Uterus (tissue), 4 donors: Measurements from ENCODE around the gene NOP56. TPM values are rescaled to one million over a fixed set of nuclear protein-coding genes. Genes with fewer than 3 reads are reported as not detected.

Source experiments
- DNase-seq, 2 donors: peaks; one replicate each; pipeline ENCODE4 v3.0.0-alpha.2; 2019 to 2020
- H3K27ac ChIP-seq, 2 donors: fragments of 200-600 bp; sonication (generic); 1 replicate in 1 of 2; 2 replicates in 1 of 2; pipeline ENCODE4 v1.5.1; 2016 to 2018
- H3K27me3 ChIP-seq, 2 donors: fragments of 200-600 bp; sonication (generic); one replicate each; pipeline ENCODE4 v1.5.1; 2018 to 2019; ENCODE audit warnings: control low read depth in 1 of 2
- H3K36me3 ChIP-seq, 2 donors: fragments of 200-600 bp; sonication (generic); one replicate each; pipeline ENCODE4 v1.5.1; 2019; ENCODE audit warnings: control low read depth in 1 of 2
- H3K4me1 ChIP-seq, 2 donors: fragments of 200-600 bp; sonication (generic); one replicate each; pipeline ENCODE4 v1.5.1; 2018 to 2019; ENCODE audit warnings: control low read depth in 1 of 2
- H3K4me3 ChIP-seq, 2 donors: fragments of 200-600 bp; sonication (generic); 1 replicate in 1 of 2; 2 replicates in 1 of 2; pipeline ENCODE4 v1.5.1; 2018 to 2019; ENCODE audit warnings: mild to moderate bottlenecking in 1 of 2
- H3K9me3 ChIP-seq, 2 donors: fragments of 200-600 bp; sonication (generic); one replicate each; pipeline ENCODE4 v1.5.1; 2019; ENCODE audit warnings: control low read depth in 1 of 2
- POLR2A ChIP-seq, 2 donors: fragments of 450-650 bp; IDR thresholded peaks; one replicate each; pipeline ENCODE4 v1.6.1; 2016; ENCODE audit warnings: antibody characterized with exemption in 2 of 2, mild to moderate bottlenecking in 1 of 2, moderate library complexity in 1 of 2
- intact Hi-C: fragments of 100-400 bp; cut with DNase I; formaldehyde crosslinking; loops from one replicate; pipeline ENCODE4 v1.15.1; 2023; ENCODE audit warnings: low total_unique reads
- total RNA-seq, 4 donors: library from RNA; depleted of rRNA in 3 of 4; stranded (reverse); fragments of >200 nt in 3 of 4; gene quantifications; one replicate each; pipeline versions ENCODE4 v1.1.0 to v1.2.4, GENCODE V29; 2014 to 2023
- TF ChIP-seq, protein P1 (sequence below), 4 experiments: fragments of 200-600 bp in 2 of 4; fragments of 450-650 bp in 2 of 4; sonication (generic) in 2 of 4; IDR thresholded peaks; one replicate each; pipeline ENCODE4 v1.5.1; 2016 to 2019; ENCODE audit warnings: antibody characterized with exemption in 4 of 4, mild to moderate bottlenecking in 2 of 4, moderate library complexity in 1 of 4
- donor health status: DM: yes; HTN: yes; CAD: no.

Gene NOP56
- total RNA-seq, 4 donors from 2014 or later, result 108 to 151 (median 134) TPM

DNA sequence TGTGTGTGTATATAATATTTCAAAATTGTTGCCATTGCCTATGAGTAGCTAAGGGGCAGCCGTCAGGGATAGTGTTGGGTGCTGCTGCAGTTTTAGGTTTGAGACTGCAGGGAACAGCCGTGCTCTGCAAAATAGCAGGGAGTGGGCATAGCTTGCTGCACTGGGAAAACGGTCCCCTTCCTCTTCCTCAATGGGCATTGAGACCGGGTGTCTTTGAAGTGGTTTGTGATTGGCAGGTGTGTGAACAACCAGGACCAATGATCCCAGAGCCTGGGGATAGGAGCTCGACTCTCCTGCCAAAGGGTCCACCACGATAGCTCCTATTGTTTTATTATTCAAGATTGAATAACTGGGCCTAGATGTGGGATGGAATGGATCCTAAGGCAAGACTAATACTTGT is 35.1 kb downstream of the NOP56 start:
- no peak for DNase-seq
- Histone ChIP-seq H3K9me3 (no peaks in the 10 kb centered on the region), H3K27ac (no peak overlapping the region), H3K4me3 (no peak overlapping the region), H3K4me1 (no peaks in the 10 kb centered on the region), H3K27me3 (no peaks in the 10 kb centered on the region), H3K36me3 (no peaks in the 10 kb centered on the region)
- TF ChIP-seq, protein P1, sequence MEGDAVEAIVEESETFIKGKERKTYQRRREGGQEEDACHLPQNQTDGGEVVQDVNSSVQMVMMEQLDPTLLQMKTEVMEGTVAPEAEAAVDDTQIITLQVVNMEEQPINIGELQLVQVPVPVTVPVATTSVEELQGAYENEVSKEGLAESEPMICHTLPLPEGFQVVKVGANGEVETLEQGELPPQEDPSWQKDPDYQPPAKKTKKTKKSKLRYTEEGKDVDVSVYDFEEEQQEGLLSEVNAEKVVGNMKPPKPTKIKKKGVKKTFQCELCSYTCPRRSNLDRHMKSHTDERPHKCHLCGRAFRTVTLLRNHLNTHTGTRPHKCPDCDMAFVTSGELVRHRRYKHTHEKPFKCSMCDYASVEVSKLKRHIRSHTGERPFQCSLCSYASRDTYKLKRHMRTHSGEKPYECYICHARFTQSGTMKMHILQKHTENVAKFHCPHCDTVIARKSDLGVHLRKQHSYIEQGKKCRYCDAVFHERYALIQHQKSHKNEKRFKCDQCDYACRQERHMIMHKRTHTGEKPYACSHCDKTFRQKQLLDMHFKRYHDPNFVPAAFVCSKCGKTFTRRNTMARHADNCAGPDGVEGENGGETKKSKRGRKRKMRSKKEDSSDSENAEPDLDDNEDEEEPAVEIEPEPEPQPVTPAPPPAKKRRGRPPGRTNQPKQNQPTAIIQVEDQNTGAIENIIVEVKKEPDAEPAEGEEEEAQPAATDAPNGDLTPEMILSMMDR (IDR thresholded peaks at IDR 0.05), result no peak
- no peak for TF ChIP-seq POLR2A (IDR thresholded peaks at IDR 0.05)
- intact Hi-C loops, result no loop called here

- intact Hi-C loops, result no loop called here
- Histone ChIP-seq H3K9me3 (no peaks in the 10 kb centered on the region), H3K36me3 (no peaks in the 10 kb centered on the region), H3K4me1 (no peaks in the 10 kb centered on the region), H3K27me3 (no peaks in the 10 kb centered on the region), H3K27ac (no peak overlapping the region), H3K4me3 (no peak overlapping the region)
- TF ChIP-seq POLR2A (IDR thresholded peaks at IDR 0.05), result no peak
- TF ChIP-seq, protein P1 (IDR thresholded peaks at IDR 0.05), result peak; percentile 27 to 51 (median 33)
- peak in 1 of 2 donors; percentile 35 for DNase-seq
These were observed 35.7 kb downstream of the NOP56 start for GRCh38 chr20:2688041-2688591.

DNA sequence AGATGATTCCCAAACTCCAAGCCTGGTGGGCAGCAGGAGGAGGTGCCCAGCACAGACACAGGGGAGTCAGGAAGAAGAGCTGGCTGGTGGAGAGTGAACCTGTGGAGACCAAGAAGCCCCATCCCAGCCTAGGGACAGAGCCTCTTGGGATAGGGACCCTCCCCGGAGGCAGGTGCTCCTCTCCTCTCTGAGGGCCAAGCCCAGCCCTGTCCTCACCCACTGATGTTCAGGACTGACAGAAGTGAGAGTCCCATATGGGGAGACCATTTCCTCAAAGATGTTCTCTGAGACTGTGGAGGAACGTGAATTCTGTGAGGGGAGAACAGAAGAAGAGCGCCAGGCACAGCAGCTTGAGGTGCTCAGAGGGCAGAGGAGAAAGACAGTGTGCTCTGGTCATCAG is 37.8 kb downstream of the NOP56 start:
- Histone ChIP-seq H3K9me3 (no peaks in the 10 kb centered on the region), H3K27ac (no peak overlapping the region), H3K27me3 (no peaks in the 10 kb centered on the region), H3K4me3 (no peak overlapping the region), H3K4me1 (peaks cover 0 to 6% of the 10 kb centered on the region in 2 donors), H3K36me3 (no peaks in the 10 kb centered on the region)
- intact Hi-C loops, result no loop called here
- DNase-seq, result no peak
- TF ChIP-seq, protein P1 (IDR thresholded peaks at IDR 0.05), result no peak
- no peak for TF ChIP-seq POLR2A (IDR thresholded peaks at IDR 0.05)

DNA sequence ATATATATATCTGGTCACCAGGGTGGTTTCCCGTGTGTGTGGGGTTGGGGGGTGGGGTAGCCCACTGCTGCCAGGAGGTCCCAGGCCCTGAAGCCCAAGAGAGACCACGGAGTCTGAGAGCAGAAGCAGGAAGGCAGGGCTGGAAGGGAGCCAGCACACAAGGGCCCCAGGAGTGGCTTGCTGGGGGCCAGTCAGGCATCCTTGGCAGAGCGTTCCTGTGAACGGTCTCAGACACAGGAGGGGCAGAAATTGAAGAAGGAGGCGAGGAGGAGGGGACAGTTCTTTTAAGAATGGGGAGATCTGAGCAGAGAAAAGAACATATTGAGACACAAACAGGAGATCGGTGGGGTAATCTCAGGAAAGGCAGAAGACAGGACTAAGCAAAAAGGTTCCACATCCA is 38.3 kb downstream of the NOP56 start:
- peaks cover 0 to 10% of the 10 kb centered on the region in 2 donors for H3K4me1 ChIP-seq
- no peak for TF ChIP-seq POLR2A (IDR thresholded peaks at IDR 0.05)
- TF ChIP-seq, protein P1 (IDR thresholded peaks at IDR 0.05), result no peak
- H3K4me3 ChIP-seq, result no peak overlapping the region
- peak overlapping the region in 1 of 2 donors; percentile 98 for H3K27ac ChIP-seq
- intact Hi-C loops, result no loop called here
- no peaks in the 10 kb centered on the region for H3K36me3 ChIP-seq
- H3K9me3 ChIP-seq, result no peaks in the 10 kb centered on the region
- no peaks in the 10 kb centered on the region for H3K27me3 ChIP-seq
- no peak for DNase-seq

GRCh38 chr20:2691127-2691526 is 38.7 kb downstream of the NOP56 start:
- Histone ChIP-seq H3K27ac (peak overlapping the region in 1 of 2 donors; percentile 98), H3K4me1 (peaks cover 0 to 10% of the 10 kb centered on the region in 2 donors), H3K4me3 (no peak overlapping the region), H3K36me3 (no peaks in the 10 kb centered on the region), H3K27me3 (no peaks in the 10 kb centered on the region), H3K9me3 (no peaks in the 10 kb centered on the region)
- DNase-seq, result no peak
- no peak for TF ChIP-seq POLR2A (IDR thresholded peaks at IDR 0.05)
- TF ChIP-seq, protein P1 (IDR thresholded peaks at IDR 0.05), result no peak
- intact Hi-C loops, result no loop called here
